C4-2B (cell line): ENCODE measurements around the gene ZNF576.
"Not testable (repeated sequence)": the region's sequence is repeated elsewhere in the genome, so short reads cannot be mapped to it uniquely, and the experiment has no call there.

Experiments used
- CTCF ChIP-seq: fragments of 450-650 bp; conservative IDR thresholded peaks from 2 replicates; pipeline ENCODE4 v1.5.1; 2017; ENCODE audit warnings: mild to moderate bottlenecking
- ZFX ChIP-seq: fragments of 450-650 bp; IDR thresholded peaks from 2 replicates; pipeline ENCODE4 v1.6.1; 2017

DNA sequence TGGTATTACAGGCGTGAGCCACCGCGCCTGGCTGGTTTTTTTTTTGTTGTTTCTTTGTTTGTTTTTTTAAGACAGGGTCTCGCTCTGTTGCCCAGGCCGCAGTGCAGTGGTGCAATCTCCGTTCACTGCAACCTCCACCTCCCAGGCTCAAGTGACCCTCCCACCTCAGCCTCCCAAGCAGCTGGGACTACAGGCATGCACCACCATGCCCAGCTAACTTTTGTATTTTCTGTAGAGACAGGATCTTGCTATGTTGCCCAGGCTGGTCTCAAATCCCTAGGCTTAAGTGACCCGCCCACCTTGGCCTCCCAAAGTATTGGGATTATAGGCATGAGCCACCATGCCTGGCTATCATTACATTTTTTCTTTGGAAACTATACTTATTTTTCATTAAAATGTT lies 53.9 kb downstream of the ZNF576 start:
- not testable (repeated sequence) for TF ChIP-seq CTCF, ZFX
